ENCODE results near the gene TSPO2. TPM values are rescaled to one million over a fixed set of nuclear protein-coding genes. Genes with fewer than 3 reads are reported as not detected.

TSPO2 gene
- total and polyA plus RNA-seq, 2 of the 13 experiments (the other 11 are each of a cell fraction or from before 2014, with no cell fraction given): 0.55 TPM; not detected in 1

DNA sequence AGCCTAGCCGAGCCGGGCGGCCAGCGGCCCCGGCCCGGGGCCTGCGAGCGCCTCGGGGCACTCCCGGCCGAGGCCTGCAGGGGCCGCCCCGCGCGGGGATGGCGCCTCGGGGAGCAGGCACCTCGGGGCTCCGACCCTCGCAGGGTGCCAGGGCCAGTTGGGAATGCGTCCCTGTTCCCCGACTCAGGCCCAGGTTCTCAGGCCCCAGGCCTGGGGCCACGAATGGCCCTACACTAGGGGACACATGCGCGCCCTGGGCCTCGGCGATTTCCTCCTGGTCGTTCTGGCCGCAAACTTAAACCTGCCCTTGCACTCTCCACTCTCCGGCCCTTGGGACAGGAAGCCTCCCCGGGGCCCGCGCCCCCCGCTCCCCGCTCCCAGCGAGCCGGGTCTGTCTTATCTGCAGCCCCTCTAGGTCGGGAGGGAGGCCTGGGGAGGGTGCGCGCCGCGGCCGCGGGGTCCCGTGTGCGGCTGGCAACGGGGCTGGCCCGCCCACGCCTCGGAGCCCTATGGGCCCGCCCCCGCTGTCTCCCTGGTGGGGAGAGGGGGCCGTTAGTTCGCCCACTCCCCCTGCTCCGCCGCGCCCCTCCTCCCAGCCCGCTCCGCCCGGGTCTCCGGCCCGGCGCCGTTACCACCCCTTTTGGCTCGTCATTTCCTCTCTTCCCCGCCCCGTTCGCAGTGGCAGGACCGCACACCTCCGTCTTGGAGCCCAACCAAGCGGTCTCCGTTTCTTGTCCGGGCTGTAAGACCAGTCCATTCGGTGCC lies 31.1 kb downstream of the TSPO2 start (continued):
- TF ChIP-seq ZNF10 (CRISPR knock-in tag; IDR thresholded peaks at IDR 0.05; ENCODE audit: borderline replicate concordance, low read depth): no peak
- TF ChIP-seq, protein P1, sequence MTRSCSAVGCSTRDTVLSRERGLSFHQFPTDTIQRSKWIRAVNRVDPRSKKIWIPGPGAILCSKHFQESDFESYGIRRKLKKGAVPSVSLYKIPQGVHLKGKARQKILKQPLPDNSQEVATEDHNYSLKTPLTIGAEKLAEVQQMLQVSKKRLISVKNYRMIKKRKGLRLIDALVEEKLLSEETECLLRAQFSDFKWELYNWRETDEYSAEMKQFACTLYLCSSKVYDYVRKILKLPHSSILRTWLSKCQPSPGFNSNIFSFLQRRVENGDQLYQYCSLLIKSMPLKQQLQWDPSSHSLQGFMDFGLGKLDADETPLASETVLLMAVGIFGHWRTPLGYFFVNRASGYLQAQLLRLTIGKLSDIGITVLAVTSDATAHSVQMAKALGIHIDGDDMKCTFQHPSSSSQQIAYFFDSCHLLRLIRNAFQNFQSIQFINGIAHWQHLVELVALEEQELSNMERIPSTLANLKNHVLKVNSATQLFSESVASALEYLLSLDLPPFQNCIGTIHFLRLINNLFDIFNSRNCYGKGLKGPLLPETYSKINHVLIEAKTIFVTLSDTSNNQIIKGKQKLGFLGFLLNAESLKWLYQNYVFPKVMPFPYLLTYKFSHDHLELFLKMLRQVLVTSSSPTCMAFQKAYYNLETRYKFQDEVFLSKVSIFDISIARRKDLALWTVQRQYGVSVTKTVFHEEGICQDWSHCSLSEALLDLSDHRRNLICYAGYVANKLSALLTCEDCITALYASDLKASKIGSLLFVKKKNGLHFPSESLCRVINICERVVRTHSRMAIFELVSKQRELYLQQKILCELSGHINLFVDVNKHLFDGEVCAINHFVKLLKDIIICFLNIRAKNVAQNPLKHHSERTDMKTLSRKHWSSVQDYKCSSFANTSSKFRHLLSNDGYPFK (CRISPR knock-in tag; IDR thresholded peaks at IDR 0.05; ENCODE audit: borderline replicate concordance): no peak
- TF ChIP-seq, protein P2, sequence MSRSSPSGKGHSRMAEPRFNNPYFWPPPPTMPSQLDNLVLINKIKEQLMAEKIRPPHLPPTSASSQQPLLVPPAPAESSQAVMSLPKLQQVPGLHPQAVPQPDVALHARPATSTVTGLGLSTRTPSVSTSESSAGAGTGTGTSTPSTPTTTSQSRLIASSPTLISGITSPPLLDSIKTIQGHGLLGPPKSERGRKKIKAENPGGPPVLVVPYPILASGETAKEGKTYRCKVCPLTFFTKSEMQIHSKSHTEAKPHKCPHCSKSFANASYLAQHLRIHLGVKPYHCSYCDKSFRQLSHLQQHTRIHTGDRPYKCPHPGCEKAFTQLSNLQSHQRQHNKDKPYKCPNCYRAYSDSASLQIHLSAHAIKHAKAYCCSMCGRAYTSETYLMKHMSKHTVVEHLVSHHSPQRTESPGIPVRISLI (CRISPR knock-in tag; IDR thresholded peaks at IDR 0.05; ENCODE audit: borderline replicate concordance): peak; percentile 17; the same call in 1 of the 2 replicates
- TF ChIP-seq CEBPG (CRISPR knock-in tag; IDR thresholded peaks at IDR 0.05): no peak
- 0 out of 2 replicates have a peak, but pooled peaks have one; percentile 70 for TF ChIP-seq MLLT10 (CRISPR knock-in tag; IDR thresholded peaks at IDR 0.05)
- TF ChIP-seq ZSCAN20 (CRISPR knock-in tag; IDR thresholded peaks at IDR 0.05; ENCODE audit: borderline replicate concordance): 0 out of 2 replicates have a peak, but pooled peaks have one; percentile 43
- peak; percentile 63; the same call in 1 of the 2 replicates for TF ChIP-seq ZNF468 (CRISPR knock-in tag; IDR thresholded peaks at IDR 0.05)
- TF ChIP-seq, protein P3, sequence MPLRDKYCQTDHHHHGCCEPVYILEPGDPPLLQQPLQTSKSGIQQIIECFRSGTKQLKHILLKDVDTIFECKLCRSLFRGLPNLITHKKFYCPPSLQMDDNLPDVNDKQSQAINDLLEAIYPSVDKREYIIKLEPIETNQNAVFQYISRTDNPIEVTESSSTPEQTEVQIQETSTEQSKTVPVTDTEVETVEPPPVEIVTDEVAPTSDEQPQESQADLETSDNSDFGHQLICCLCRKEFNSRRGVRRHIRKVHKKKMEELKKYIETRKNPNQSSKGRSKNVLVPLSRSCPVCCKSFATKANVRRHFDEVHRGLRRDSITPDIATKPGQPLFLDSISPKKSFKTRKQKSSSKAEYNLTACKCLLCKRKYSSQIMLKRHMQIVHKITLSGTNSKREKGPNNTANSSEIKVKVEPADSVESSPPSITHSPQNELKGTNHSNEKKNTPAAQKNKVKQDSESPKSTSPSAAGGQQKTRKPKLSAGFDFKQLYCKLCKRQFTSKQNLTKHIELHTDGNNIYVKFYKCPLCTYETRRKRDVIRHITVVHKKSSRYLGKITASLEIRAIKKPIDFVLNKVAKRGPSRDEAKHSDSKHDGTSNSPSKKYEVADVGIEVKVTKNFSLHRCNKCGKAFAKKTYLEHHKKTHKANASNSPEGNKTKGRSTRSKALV (CRISPR knock-in tag; IDR thresholded peaks at IDR 0.05): peak; percentile 82
- TF ChIP-seq, protein P4, sequence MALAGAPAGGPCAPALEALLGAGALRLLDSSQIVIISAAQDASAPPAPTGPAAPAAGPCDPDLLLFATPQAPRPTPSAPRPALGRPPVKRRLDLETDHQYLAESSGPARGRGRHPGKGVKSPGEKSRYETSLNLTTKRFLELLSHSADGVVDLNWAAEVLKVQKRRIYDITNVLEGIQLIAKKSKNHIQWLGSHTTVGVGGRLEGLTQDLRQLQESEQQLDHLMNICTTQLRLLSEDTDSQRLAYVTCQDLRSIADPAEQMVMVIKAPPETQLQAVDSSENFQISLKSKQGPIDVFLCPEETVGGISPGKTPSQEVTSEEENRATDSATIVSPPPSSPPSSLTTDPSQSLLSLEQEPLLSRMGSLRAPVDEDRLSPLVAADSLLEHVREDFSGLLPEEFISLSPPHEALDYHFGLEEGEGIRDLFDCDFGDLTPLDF (CRISPR knock-in tag; IDR thresholded peaks at IDR 0.05): peak; percentile 59; the same call in 1 of the 2 replicates
- TF ChIP-seq ZNF253 (CRISPR knock-in tag; IDR thresholded peaks at IDR 0.05; ENCODE audit: borderline replicate concordance): peak; percentile 66; the same call in 1 of the 2 replicates
- no peak for TF ChIP-seq PAF1 (CRISPR knock-in tag; IDR thresholded peaks at IDR 0.05)
- TF ChIP-seq ZNF569 (CRISPR knock-in tag; IDR thresholded peaks at IDR 0.05; ENCODE audit: borderline replicate concordance): no peak
- TF ChIP-seq ZNF713 (CRISPR knock-in tag; IDR thresholded peaks at IDR 0.05): no peak
- TF ChIP-seq, protein P5, sequence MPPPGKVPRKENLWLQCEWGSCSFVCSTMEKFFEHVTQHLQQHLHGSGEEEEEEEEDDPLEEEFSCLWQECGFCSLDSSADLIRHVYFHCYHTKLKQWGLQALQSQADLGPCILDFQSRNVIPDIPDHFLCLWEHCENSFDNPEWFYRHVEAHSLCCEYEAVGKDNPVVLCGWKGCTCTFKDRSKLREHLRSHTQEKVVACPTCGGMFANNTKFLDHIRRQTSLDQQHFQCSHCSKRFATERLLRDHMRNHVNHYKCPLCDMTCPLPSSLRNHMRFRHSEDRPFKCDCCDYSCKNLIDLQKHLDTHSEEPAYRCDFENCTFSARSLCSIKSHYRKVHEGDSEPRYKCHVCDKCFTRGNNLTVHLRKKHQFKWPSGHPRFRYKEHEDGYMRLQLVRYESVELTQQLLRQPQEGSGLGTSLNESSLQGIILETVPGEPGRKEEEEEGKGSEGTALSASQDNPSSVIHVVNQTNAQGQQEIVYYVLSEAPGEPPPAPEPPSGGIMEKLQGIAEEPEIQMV (CRISPR knock-in tag; IDR thresholded peaks at IDR 0.05; ENCODE audit: low read depth): no peak; the same call in 1 of the 2 replicates
- TF ChIP-seq DNMT3B (CRISPR knock-in tag; conservative IDR thresholded peaks at IDR 0.05): peak; percentile 52; the same call in 1 of the 2 replicates
- TF ChIP-seq ZNF577 (CRISPR knock-in tag; IDR thresholded peaks at IDR 0.05; ENCODE audit: borderline replicate concordance, low read depth): no peak
- no peak for TF ChIP-seq SRSF9 (IDR thresholded peaks at IDR 0.05; ENCODE audit: borderline replicate concordance, insufficient read depth, low read depth, low read length, poor library complexity, severe bottlenecking)
- TF ChIP-seq ATRX (CRISPR knock-in tag; IDR thresholded peaks at IDR 0.05; ENCODE audit: borderline replicate concordance): no peak
- no peak; the same call in 1 of the 2 replicates for TF ChIP-seq RXRA (CRISPR knock-in tag; IDR thresholded peaks at IDR 0.05)
- no peak; the same call in 1 of the 2 replicates for TF ChIP-seq CBX5 (CRISPR knock-in tag; IDR thresholded peaks at IDR 0.05; ENCODE audit: borderline replicate concordance)

Data from HepG2 (cell line).